DMS 273 treated with DMSO at 0.1 percent for 48 hours (cell line): ENCODE measurements around the gene FAH.
"Not testable (repeated sequence)": the region's sequence is repeated elsewhere in the genome, so short reads cannot be mapped to it uniquely, and the experiment has no call there.

Source experiments
- DNase-seq: peaks from one replicate; lab custom pipeline; 2025; lab: John Stamatoyannopoulos, UW

The FAH gene

DNA sequence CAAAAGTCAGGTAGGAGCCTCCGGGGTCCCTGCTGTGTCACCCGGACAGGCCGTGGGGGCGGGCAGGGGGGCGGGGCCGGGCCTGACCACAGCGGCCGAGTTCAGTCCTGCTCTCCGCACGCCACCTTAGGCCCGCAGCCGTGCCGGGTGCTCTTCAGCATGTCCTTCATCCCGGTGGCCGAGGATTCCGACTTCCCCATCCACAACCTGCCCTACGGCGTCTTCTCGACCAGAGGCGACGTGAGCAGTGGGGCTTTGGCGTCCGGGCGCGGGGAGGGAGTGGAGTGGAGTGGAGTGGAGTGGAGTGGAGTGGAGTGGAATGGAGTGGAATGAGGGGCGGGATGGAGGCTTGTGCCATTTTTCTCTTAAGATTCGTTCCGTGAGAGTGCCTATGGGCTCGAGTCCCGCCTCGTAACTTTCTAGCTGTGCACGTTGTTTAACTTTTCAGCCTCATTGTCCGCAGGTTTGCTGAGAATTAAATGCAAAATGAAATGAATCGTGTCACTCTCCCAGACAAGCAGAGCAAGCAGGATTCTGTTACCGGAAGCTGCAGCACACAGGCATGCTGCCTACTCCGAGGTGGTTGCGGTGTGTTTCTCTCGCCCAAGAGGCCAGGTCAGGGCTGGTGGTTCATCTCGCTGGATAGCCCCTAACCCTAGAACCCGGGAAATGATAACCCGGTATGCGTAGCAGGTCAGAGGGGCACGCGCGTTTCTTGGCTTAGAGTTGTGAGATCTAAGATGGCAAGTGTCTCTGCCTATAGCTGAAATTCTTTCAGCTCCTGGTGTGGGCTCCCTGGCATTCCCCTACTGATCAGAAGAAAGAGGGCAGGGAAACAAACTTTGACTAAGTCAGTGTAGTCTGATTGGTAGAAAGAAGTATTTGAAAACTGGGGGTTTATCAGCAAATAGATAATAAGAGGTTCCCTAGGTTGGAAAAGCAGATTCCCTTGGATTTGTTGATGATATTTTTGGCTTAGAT lies at the start of gene FAH:
TSS of gene FAH (plus strand) at position 104 of the 981 bp plus-strand sequence. CDS start at position 160, 56 bp downstream.
- no peak for DNase-seq

DNA sequence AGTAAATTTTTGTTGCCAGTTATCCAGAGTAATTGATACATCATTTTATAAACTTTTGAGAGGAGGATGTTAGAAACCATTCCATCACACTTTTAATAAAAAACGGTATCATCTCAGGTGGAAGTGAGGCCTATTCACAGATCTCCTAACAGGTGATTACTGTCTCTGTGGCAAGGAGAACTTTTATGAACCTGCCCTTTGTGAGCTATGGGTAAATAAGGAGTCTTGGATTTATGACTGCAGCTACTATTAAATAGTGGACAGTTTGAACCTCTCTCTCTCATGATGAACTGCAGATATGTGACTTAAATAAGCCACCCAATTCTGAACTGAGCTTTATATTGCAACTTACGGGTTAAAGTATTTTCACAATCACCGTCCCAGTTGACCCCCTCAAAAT lies 47.6 kb upstream of the FAH start:
- DNase-seq: no peak

DNA sequence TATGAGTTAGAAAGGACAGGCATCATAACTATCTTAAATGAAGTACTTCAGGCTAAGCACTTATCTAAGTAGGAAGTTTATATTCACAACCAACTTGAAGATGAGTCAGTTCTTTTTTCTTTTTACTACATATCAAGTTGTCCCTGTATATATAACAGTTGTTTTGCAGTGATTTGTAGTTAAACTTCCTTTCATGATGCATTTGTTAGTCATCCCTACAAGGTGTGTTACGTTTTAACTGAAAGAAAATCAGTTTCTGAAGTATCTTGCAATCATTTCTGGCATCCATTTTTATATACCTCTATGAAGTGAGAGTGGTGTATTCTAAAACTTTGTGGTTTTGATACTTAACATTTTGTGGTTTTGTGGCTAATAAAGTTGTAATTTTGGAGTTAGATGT lies 47.2 kb upstream of the FAH start:
- no peak for DNase-seq

DNA sequence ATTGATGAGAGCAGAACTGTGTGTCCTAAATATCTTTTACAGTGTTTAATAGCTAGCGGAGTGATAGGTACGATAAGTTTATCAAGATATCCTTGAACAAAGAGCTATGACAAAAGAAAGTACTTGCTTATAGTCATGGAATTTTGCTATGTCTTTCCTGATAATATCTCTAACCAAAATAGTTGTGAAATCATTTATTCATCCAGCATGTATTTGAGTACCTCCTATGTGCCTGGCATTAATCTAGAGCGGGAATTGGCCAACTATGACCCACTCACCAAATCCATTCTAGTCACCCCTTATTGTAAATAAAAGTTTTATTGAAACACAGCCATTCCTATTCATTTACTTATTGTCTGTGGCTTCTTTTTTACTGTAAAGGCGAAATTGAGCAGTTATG lies 46.7 kb upstream of the FAH start:
- no peak for DNase-seq

DNA sequence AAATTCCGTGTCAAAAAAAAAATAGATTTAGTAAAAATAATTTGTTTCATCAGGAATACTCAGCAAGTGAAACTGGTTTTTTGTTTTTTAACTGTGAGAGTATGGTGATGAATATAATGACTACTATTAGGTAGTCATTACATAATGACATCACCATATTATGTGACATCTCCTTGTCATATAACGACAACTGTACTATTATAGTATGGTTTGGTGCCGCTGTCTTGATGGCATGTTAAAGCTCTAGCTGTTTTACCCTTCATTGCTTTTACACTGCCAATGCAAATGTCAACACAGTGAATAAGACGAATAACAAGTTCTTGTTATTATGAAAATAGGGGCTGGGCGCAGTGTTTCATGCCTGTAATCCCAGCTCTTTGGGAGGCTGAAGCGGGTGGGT lies 45.6 kb upstream of the FAH start:
- DNase-seq: no peak

DNA sequence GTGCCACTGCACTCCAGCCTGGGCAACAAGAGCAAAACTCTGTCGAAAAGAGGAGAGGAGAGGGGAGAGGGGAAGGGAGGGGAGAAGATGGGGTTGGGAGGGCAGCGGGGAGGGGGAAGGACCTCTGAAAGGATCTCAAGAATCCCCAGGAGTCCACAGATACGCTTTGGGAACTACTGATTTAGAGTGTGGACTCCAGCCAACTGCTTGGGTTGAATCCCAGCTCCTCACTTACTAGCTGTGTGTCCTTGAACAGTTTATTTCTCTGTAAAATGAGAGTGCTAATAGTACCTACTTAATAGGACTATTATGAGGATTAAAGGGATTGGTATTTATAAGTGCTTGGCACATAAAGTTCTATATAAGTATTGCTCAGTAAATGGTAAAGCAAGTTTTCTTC lies 45.0 kb upstream of the FAH start:
- DNase-seq: no peak

DNA sequence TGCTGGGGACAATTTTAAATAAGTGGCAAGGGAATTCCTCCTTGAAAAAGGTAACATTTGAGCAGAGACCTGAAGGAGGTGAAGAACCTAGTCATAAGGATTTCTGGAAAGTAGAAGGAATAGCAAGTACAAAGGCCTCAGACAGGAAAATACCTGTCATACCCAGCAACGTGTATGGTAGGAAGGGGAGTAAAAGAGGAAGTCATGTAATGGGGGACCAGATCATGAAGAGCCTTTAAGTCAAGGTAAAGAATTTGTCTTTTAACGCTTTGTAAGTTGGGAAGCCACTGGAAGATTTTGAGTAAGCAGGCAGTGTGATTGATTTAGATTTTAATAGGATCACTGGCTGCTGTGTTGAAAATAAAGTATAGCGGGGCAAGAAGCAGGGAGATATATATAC lies 43.4 kb upstream of the FAH start:
- DNase-seq: no peak

DNA sequence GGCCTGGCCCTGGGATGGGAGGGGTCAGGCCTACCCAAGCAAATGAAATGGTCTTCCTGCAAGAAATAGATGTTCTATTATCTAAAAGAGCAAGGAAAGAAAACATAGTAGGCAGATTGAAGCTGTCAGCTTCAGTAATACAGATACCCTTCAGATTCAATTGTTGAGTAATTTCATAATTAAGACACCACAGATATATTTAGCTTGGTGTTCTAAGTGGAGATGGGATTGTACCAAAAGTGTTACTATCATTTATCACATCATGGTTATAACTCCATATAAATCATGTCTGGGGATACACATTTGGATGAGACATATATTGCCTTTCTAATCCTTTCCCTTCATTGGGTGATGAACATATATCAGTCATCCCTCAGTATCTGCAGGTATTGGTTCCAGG lies 41.9 kb upstream of the FAH start:
- DNase-seq: no peak

DNA sequence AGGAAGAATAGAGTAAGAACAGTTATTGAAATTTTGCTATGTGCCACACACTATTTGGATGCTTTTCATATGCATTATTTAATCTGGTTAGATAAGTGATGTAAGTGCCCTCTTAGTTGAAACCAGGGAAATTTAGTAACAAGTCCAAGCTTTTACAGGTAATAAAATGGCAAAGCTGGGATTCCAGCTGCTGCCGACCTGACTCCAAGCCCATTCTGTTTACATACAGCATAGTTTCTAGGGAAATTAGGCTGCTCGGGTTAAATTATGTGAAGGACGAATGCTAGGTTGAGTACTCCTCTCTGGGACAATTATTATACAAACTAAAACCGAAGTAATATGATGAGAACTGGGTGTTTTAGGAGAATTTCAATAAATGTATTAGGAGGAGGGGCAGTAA lies 38.7 kb upstream of the FAH start:
- no peak for DNase-seq

DNA sequence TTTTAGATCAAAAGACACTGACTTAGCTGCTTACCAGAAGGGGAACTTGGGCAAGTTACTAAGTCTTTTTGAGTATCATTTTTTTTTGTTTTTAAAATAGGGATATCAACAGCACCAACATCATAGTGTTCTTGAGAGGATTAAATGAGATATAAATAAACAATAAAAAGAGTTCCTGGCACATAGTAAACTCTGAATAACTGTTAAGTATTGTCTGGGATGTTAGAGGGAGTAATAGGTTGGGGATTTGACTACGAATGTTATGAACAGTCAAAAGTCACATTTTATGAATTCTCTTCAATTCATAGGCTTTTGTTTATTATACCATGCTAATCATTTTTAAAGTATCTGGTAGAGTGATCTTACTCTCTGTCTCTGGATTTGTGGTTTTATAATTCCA lies 37.8 kb upstream of the FAH start:
- DNase-seq: no peak

DNA sequence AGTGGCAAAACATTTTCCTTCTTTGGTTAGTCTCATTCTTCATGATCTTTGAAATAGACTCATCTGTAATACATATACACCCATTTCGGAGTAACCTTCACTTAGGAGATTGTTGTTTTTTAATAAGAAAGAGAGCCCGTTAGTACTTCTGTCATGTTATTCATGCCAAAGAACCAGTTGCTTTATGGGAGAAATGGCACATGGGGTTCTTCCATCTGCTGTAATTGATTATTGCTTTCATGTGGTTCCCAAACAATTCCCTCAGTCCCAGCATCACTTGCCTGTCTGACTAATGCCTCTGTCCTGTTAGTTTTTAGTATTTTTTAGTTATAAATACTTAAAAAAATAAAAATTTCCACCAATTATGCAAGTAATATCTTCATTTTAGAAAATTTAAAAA lies 33.8 kb upstream of the FAH start:
- peak; percentile 72 for DNase-seq

DNA sequence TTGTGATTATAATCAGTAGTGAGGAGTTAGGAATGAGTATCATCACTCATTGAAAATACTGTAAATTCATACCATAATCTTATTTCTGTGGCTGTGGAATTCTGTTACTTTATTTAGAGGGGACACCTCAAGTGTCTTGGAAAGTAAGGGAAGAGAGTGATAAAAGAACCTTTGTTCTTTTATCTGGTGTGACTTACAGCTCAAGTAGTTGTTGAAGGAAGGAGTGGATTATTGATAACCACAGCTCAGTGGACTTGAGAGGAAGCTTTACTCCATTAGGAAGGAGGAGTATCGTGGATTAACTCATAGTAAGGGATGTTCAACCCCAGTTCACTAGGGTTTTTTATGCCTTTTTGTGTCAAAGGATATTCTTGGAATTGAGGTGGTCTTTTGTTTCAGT lies 32.2 kb upstream of the FAH start:
- DNase-seq: no peak

DNA sequence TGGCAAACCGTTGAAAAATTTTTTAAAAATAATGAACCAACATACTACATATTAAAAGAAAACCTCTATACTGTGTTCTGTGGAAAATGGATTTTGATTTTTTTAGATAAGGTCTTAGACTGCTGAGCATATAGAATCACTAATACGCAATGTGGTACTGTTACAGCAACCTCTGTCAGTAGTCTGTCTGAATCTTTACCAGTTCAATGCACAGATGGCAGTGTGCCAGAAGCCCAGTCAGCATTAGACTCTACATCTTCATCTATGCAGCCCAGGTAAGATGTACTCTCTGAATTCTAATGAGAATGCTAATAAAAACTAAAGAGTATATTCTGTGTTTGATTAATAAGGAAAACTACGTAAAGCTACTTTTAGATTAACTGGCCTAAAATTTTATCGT lies 31.3 kb upstream of the FAH start:
- peak; percentile 3 for DNase-seq

DNA sequence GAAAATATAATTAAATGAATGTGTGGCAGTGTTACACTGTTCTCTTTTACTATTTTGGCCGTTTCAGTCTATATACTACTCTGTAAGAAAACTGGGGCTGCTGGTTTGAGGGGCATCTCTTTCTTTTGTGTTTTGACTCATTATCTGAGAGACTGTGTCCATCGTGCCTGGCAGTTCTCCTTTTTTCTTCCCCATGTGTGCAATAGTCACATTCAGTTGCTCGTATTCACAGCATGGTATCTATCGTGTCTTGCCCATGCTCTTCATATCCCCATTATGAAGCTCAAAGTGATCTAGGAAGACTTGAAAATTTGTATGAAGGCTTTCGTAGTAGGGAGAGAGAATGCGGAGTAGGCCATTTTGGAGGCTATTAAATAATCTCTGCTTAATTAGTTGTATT lies 29.8 kb upstream of the FAH start:
- DNase-seq: no peak

DNA sequence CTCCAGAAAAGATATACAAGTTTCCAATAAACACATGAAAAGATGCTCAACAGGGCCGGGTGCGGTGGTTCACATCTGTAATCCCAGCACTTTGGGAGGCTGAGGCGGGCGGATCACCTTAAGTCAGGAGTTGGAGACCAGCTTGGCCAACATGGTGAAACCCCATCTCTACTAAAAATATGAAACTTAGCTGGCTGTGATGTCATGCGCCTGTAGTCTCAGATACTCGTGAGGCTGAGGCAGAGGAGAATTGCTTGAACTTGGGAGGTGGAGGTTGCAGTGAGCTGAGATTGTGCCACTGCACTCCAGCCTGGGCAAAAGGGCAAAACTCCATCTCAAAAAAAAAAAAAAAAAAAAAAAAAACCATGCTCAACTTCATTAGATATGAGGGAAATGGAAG lies 25.5 kb upstream of the FAH start:
- DNase-seq: not testable (repeated sequence)

DNA sequence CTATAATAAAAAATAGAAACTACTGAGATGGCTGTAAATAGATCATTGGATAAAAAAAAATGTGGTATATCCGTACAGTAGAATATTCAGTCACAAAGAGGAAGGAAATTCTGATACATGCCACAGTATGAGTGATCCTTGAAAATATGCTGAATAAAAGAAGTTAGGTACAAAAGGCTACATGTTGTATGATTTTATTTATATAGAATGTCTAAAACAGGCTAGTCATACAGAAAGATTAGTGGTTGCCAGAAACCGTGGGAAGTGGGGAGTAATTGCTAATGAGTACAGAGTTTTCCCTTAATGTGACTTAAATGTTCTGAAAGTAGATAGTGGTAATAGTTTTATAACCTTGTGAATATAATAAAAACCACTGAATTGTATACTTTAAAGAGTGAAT lies 24.9 kb upstream of the FAH start:
- DNase-seq: no peak

DNA sequence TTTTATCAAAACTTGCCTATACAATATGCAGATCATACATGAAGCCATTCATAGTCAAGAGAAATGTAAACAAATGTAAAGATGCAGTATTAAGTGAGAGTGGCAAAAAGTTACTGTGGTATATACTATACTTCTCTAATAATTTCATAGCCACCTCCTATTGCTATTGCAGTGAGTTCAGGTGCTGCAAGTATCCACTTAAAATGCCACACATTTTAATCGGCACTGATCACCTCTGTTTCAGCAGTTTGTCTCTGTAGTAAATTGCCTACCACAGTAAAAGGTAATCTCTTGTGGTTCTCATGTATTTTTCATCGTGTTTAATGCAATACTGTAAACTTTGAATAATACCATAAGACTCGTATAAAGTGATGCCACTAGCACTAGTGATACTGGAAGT lies 20.4 kb upstream of the FAH start:
- DNase-seq: no peak

DNA sequence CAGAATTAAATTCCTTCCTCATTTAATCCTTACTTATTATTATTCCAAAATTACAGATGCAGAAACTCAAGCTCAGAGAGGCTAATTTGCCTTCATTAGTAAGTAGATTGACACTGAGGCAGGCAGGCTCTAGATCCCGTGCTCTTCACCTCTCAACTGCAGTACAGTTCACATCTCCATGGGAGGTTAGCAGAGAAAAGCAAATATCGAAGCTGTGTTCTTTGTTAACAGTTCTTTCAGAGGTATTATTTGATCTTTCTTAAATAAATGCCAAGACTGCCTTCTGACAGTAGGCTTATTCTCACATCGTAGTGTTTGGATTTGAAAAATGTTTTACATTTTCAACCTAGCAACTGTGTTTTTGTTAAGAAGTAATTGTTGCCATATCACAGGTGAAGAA lies 15.9 kb upstream of the FAH start:
- DNase-seq: no peak

DNA sequence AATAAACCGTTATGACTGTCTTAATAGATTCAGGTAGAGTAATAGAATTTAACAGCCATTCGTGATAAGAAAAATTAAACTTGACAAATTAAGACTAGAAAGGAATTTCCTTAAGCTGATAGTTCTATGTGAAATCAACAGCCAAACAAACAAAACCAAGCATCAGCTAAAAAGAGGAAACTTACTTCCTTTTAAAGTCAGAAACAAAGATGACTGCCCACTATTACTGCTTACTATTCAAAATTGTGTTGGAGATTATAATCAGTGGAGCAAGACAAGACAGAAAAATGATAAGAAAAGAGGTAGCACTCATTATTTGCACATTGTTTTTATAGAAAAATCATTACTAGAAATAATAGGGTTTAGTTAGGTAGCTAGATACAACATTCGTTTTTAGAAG lies 13.8 kb upstream of the FAH start:
- DNase-seq: no peak

DNA sequence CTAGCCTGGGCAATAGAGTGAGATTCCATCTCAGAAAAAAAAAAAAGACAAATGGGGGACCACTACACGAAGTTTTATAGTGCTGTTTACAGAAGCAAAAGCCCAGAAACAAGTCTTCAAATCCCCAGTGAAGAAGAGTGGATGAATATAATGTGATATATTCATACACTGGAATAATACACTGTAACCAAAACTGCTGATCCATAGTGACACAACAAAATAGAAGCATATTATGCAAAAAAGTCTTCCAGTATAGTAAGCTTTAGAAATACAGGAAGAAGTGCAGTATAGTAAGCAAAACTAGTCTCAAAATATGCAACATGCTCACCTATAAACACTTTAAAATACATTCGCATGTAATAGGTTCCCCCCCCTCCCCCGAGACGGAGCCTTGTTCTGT lies 11.9 kb upstream of the FAH start:
- DNase-seq: no peak

DNA sequence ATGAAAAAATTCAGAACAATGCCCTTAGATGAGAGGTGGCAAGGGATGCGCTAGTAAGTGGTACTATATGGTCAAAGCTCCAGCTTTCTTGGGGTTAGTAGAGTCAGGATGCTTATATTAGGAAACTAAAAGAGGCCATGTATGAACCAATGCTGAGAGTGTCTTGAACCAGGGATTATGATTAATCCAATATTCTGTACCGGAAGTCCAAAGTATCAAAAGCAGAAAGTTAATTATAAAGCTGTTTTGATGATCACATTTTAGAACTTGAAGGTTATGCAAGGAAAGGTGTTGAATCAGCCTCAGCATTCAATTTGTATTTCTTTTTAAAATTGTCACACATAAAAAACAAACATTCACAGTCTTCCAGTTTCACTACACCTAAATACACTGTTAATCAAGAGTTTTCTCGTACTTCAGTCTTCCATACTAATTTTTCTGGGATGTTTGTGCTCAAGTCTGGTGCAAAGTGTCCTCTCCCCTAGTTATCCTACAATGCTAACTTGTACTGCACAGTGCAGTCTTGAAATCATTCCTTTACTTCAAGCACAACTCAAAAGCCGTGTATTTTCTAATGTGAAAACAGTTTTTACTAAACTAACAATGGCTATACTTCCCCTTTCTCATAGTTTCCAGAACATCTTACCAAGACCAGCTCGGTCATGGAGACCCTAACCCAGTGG lies 10.7 kb upstream of the FAH start:
- no peak for DNase-seq

DNA sequence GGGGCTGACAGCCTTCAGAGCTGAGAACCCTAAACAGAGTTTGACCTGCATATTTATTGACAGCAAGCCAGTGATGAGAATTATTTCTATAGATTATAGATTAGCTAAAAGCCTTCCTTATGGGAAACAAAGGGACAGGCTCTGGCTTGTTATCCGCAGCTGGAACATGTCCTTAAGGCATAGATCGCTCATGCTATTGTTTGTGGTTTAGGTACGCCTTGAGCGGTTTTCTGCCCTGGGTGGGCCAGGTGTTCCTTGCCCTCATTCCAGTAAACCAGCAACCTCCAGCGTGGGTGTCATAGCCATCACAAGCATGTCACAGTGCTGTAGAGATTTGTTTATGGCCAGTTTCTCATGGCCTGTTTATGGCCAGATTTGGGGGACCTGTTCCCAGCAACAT lies 10.2 kb upstream of the FAH start:
- no peak for DNase-seq

DNA sequence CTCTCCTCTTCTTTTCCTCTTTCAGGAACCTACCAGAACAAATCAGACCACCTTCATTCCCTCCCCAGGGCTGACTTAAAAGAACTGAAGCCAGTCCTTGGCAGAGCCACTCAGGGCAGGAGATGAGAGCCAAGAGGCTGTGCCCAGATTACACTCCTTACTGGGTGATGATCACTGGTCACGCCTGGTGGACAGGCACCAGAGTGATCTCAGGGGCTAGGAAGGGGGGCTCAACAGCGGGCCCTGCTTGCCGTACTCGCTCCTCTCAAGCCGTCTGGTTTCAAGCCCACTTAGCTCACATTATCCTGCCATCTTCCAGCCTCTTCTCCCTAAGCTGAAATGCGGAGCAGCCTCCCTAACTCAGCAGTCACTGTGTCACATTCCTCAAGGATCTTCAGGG lies 1.7 kb upstream of the FAH start:
- no peak for DNase-seq

DNA sequence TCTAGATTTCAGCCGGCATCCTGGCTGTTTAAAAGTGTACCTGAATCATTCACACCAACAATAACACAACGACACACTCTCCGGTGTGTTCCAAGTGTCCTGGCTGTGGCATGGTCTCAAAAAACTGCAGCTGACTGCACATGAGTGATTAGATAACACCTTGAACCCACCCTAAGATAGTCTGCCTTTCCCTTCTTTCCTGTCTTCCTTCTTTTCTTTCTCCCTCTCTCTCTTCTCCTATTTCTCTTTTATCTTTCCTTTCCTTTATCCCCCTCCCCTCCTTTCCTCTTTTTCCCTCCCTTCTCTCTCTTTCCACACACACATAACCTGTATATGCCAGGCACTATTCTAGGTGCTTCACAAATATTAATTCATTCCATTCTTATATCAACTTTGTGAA lies 1.2 kb upstream of the FAH start:
- DNase-seq: no peak
